Measurements from ENCODE around the gene ZNF853.

GRCh38 chr7:6647080-6647479 is 31.7 kb downstream of the ZNF853 start:
- TF ChIP-seq MAX (IDR thresholded peaks at IDR 0.05; ENCODE audit: low read depth, low read length) (no peak), CTCF (IDR thresholded peaks at IDR 0.05; ENCODE audit: low read depth, low read length) (no peak)
